Thyroid gland (tissue), 4 donors: ENCODE results near the gene EYA4. TPM values are rescaled to one million over a fixed set of nuclear protein-coding genes. Genes with fewer than 3 reads are reported as not detected.

Experiments
- DNase-seq, 2 donors: peaks; one replicate each; pipeline ENCODE4 v3.0.0-alpha.2; 2019
- H3K27ac ChIP-seq, 3 donors: fragments of 200-600 bp; sonication (generic); 1 replicate in 2 of 3; 2 replicates in 1 of 3; pipeline ENCODE4 v1.5.1; 2016 to 2019; ENCODE audit warnings: mild to moderate bottlenecking in 1 of 3, moderate library complexity in 1 of 3
- H3K27me3 ChIP-seq: fragments of 200-600 bp; sonication (generic); one replicate; pipeline ENCODE4 v1.5.1; 2019
- H3K36me3 ChIP-seq, 2 donors: fragments of 200-600 bp; sonication (generic); one replicate each; pipeline ENCODE4 v1.5.1; 2016 to 2019
- H3K4me1 ChIP-seq, 2 donors: fragments of 200-600 bp; sonication (generic); one replicate each; pipeline ENCODE4 v1.5.1; 2017 to 2019
- H3K4me3 ChIP-seq, 3 donors: fragments of 200-600 bp; sonication (generic); replicated peaks in 1 of 3; 1 replicate in 2 of 3; 2 replicates in 1 of 3; pipeline ENCODE4 v1.5.1; 2016; ENCODE audit warnings: mild to moderate bottlenecking in 1 of 3
- H3K9me3 ChIP-seq: fragments of 200-600 bp; sonication (generic); one replicate; pipeline ENCODE4 v1.5.1; 2017
- CTCF ChIP-seq, 6 experiments: fragments of 200-600 bp in 3 of 6; fragments of 450-650 bp in 3 of 6; sonication (generic) in 3 of 6; IDR thresholded peaks; one replicate each; pipeline ENCODE4 v1.5.1; 2016 to 2019; ENCODE audit warnings: antibody characterized with exemption in 6 of 6, mild to moderate bottlenecking in 2 of 6, inconsistent platforms in 1 of 6, moderate library complexity in 1 of 6
- POLR2A ChIP-seq, 2 donors: fragments of 450-650 bp; IDR thresholded peaks; one replicate each; pipeline ENCODE4 v1.6.1; 2017; ENCODE audit warnings: antibody characterized with exemption in 2 of 2, mild to moderate bottlenecking in 2 of 2, moderate library complexity in 1 of 2
- WGBS, 2 donors: methylation state at CpG; one replicate each; pipeline ENCODE4 v1.1.5; 2017; 5-methylcytosine and 5-hydroxymethylcytosine counted together
- intact Hi-C: fragments of 100-400 bp; cut with DNase I; formaldehyde crosslinking; loops from one replicate; pipeline ENCODE4 v1.15.1; 2023
- total RNA-seq, 4 donors: library from RNA; depleted of rRNA; stranded (reverse); fragments of >200 nt; gene quantifications; one replicate each; pipeline ENCODE4 v1.2.3, GENCODE V29; 2016

The EYA4 gene
- total RNA-seq, 4 donors from 2014 or later: 3.3 to 8.2 (median 5.3) TPM

- Histone ChIP-seq H3K27ac (no peak overlapping the region), H3K9me3 (no peaks in the 10 kb centered on the region), H3K27me3 (no peaks in the 10 kb centered on the region), H3K36me3 (no peaks in the 10 kb centered on the region), H3K4me3 (no peak overlapping the region), H3K4me1 (no peaks in the 10 kb centered on the region)
- DNase-seq: no peak
- WGBS, 2 donors: 73 to 78% methylated on average over 2 of the region's 2 CpGs
- TF ChIP-seq POLR2A (IDR thresholded peaks at IDR 0.05): no peak
- no peak for TF ChIP-seq CTCF (IDR thresholded peaks at IDR 0.05)
- intact Hi-C loops: no loop called here
Observed at GRCh38 chr6:133404151-133404550, 163.0 kb downstream of the EYA4 start.

- H3K4me3 ChIP-seq: no peak overlapping the region
- no peak for TF ChIP-seq CTCF (IDR thresholded peaks at IDR 0.05)
- TF ChIP-seq POLR2A (IDR thresholded peaks at IDR 0.05): no peak
- H3K4me1 ChIP-seq: no peaks in the 10 kb centered on the region
- H3K9me3 ChIP-seq: no peaks in the 10 kb centered on the region
- intact Hi-C loops: no loop called here
- H3K27me3 ChIP-seq: no peaks in the 10 kb centered on the region
- no peak overlapping the region for H3K27ac ChIP-seq
- no peak for DNase-seq
- WGBS, 2 donors: 83 to 90% methylated on average over 8 of the region's 8 CpGs
- H3K36me3 ChIP-seq: no peaks in the 10 kb centered on the region
Observed at GRCh38 chr6:133404728-133405127, 163.6 kb downstream of the EYA4 start.

- Histone ChIP-seq H3K36me3 (no peaks in the 10 kb centered on the region), H3K9me3 (no peaks in the 10 kb centered on the region), H3K4me3 (no peak overlapping the region), H3K27ac (no peak overlapping the region), H3K4me1 (no peaks in the 10 kb centered on the region), H3K27me3 (no peaks in the 10 kb centered on the region)
- intact Hi-C loops: no loop called here
- 81 to 83% methylated on average over 3 of the region's 3 CpGs for WGBS, 2 donors
- no peak for DNase-seq
- TF ChIP-seq POLR2A (IDR thresholded peaks at IDR 0.05) (no peak), CTCF (IDR thresholded peaks at IDR 0.05) (no peak)
Observed at GRCh38 chr6:133407320-133408100, 166.4 kb downstream of the EYA4 start.

GRCh38 chr6:133408132-133408531 lies 167.0 kb downstream of the EYA4 start:
- no peak overlapping the region for H3K27ac ChIP-seq
- DNase-seq: no peak
- 84 to 91% methylated on average over 2 of the region's 2 CpGs for WGBS, 2 donors
- no peak overlapping the region for H3K4me3 ChIP-seq
- TF ChIP-seq POLR2A (IDR thresholded peaks at IDR 0.05) (no peak), CTCF (IDR thresholded peaks at IDR 0.05) (no peak)
- H3K9me3 ChIP-seq: no peaks in the 10 kb centered on the region
- intact Hi-C loops: no loop called here
- H3K27me3 ChIP-seq: no peaks in the 10 kb centered on the region
- H3K36me3 ChIP-seq: no peaks in the 10 kb centered on the region
- no peaks in the 10 kb centered on the region for H3K4me1 ChIP-seq

GRCh38 chr6:133408543-133408942 lies 167.4 kb downstream of the EYA4 start:
- DNase-seq: no peak
- 92 to 93% methylated on average over 3 of the region's 3 CpGs for WGBS, 2 donors
- Histone ChIP-seq H3K4me1 (no peaks in the 10 kb centered on the region), H3K27me3 (no peaks in the 10 kb centered on the region), H3K4me3 (no peak overlapping the region), H3K27ac (no peak overlapping the region), H3K9me3 (no peaks in the 10 kb centered on the region), H3K36me3 (no peaks in the 10 kb centered on the region)
- intact Hi-C loops: no loop called here
- TF ChIP-seq CTCF (IDR thresholded peaks at IDR 0.05): no peak
